Measurements from ENCODE around the gene MOB3A.
"Not testable (repeated sequence)": the region's sequence is repeated elsewhere in the genome, so short reads cannot be mapped to it uniquely, and the experiment has no call there.

MOB3A gene

GRCh38 chr19:2034729-2035589 lies 61.2 kb downstream of the MOB3A start:
- peak; percentile 51 to 56 for DNase-seq (ENCODE audit: low read depth in 2 of 2)
- no peak for TF ChIP-seq CTCF (IDR thresholded peaks at IDR 0.05; ENCODE audit: low read depth, low read length)
- H3K4me3 ChIP-seq (replicated peaks in 1 of 2; ENCODE audit: low read depth in 2 of 2, low read length in 2 of 2), result no peak overlapping the region

- not testable (repeated sequence) for DNase-seq (ENCODE audit: low read depth in 2 of 2); H3K4me3 ChIP-seq (replicated peaks in 1 of 2; ENCODE audit: low read depth in 2 of 2, low read length in 2 of 2)
These were observed 61.9 kb downstream of the MOB3A start for GRCh38 chr19:2034253-2034652.

GRCh38 chr19:2033825-2034159 lies 62.3 kb downstream of the MOB3A start:
- no peak for DNase-seq (ENCODE audit: low read depth in 2 of 2)
- TF ChIP-seq CTCF (IDR thresholded peaks at IDR 0.05; ENCODE audit: low read depth, low read length), result no peak
- H3K4me3 ChIP-seq (replicated peaks in 1 of 2; ENCODE audit: low read depth in 2 of 2, low read length in 2 of 2), result no peak overlapping the region

GRCh38 chr19:2033115-2033824 lies 62.9 kb downstream of the MOB3A start:
- H3K4me3 ChIP-seq (replicated peaks in 1 of 2; ENCODE audit: low read depth in 2 of 2, low read length in 2 of 2), result no peak overlapping the region
- no peak for TF ChIP-seq CTCF (IDR thresholded peaks at IDR 0.05; ENCODE audit: low read depth, low read length)
- no peak for DNase-seq (ENCODE audit: low read depth in 2 of 2)

GRCh38 chr19:2032296-2032941 lies 63.7 kb downstream of the MOB3A start:
- DNase-seq (ENCODE audit: low read depth in 2 of 2), result peak; percentile 84 to 93
- no peak for TF ChIP-seq CTCF (IDR thresholded peaks at IDR 0.05; ENCODE audit: low read depth, low read length)
- no peak overlapping the region for H3K4me3 ChIP-seq (replicated peaks in 1 of 2; ENCODE audit: low read depth in 2 of 2, low read length in 2 of 2)

- peak; percentile 84 to 87 for DNase-seq (ENCODE audit: low read depth in 2 of 2)
- H3K4me3 ChIP-seq (replicated peaks in 1 of 2; ENCODE audit: low read depth in 2 of 2, low read length in 2 of 2), result no peak overlapping the region
- peak; percentile 9 for TF ChIP-seq CTCF (IDR thresholded peaks at IDR 0.05; ENCODE audit: low read depth, low read length)
These were observed 68.8 kb downstream of the MOB3A start for GRCh38 chr19:2027361-2027760.

- H3K4me3 ChIP-seq (replicated peaks in 1 of 2; ENCODE audit: low read depth in 2 of 2, low read length in 2 of 2), result no peak overlapping the region
- no peak for TF ChIP-seq CTCF (IDR thresholded peaks at IDR 0.05; ENCODE audit: low read depth, low read length)
- no peak for DNase-seq (ENCODE audit: low read depth in 2 of 2)
These were observed 69.4 kb downstream of the MOB3A start for GRCh38 chr19:2026770-2027169.

Data from cardiac fibroblast (primary cell).